Naive B cell (primary cell): ENCODE results near the gene ITIH1. TPM values are rescaled to one million over a fixed set of nuclear protein-coding genes. Genes with fewer than 3 reads are reported as not detected.

Source experiments
- ATAC-seq, 2 donors: fragments of 150-1000 bp; cut with Tn5 transposase; 2 replicates each; pipeline ENCODE4 v1.10.0; 2021; ENCODE audit warnings: low read depth in 2 of 2, mild to moderate bottlenecking in 2 of 2, moderate library complexity in 2 of 2
- DNase-seq: peaks from one replicate; pipeline ENCODE4 v3.0.0; 2022
- H3K27ac Mint-ChIP-seq, 6 donors: one replicate each; pipeline ENCODE4 v1.8.0; 2020 to 2022; ENCODE audit warnings: mild to moderate bottlenecking in 6 of 6, mixed read lengths in 6 of 6, moderate library complexity in 5 of 6, inconsistent platforms in 2 of 6
- H3K27me3 Mint-ChIP-seq, 3 donors: one replicate each; pipeline ENCODE4 v1.8.0; 2021 to 2022; ENCODE audit warnings: mixed read lengths in 3 of 3, mild to moderate bottlenecking in 1 of 3
- H3K36me3 Mint-ChIP-seq, 2 donors: one replicate each; pipeline ENCODE4 v1.8.0; 2020 to 2022; ENCODE audit warnings: mixed read lengths in 2 of 2, inconsistent platforms in 1 of 2, mild to moderate bottlenecking in 1 of 2
- H3K4me1 Mint-ChIP-seq, 3 donors: one replicate each; pipeline ENCODE4 v1.8.0; 2020 to 2022; ENCODE audit warnings: mixed read lengths in 3 of 3, inconsistent platforms in 1 of 3, mild to moderate bottlenecking in 1 of 3, moderate library complexity in 1 of 3
- H3K4me3 Mint-ChIP-seq, 8 donors: one replicate each; pipeline ENCODE4 v1.8.0; 2020 to 2022; ENCODE audit warnings: mild to moderate bottlenecking in 8 of 8, mixed read lengths in 8 of 8, moderate library complexity in 8 of 8, inconsistent platforms in 2 of 8
- H3K9me3 Mint-ChIP-seq, 7 donors: one replicate each; pipeline ENCODE4 v1.8.0; 2020 to 2022; ENCODE audit warnings: mixed read lengths in 7 of 7, mild to moderate bottlenecking in 5 of 7, inconsistent platforms in 2 of 7, moderate library complexity in 1 of 7
- polyA plus RNA-seq, 6 donors: library from polyadenylated mRNA; unstranded; fragments of 300-500 nt; fragmentation: Illumina TruSeq; gene quantifications; one replicate each; pipeline ENCODE4 v1.2.3, GENCODE V29; 2021; ENCODE audit warnings: low read depth in 6 of 6

The ITIH1 gene
- polyA plus RNA-seq, 6 donors from 2014 or later, result 1.7 to 3.7 TPM; not detected in 4

DNA sequence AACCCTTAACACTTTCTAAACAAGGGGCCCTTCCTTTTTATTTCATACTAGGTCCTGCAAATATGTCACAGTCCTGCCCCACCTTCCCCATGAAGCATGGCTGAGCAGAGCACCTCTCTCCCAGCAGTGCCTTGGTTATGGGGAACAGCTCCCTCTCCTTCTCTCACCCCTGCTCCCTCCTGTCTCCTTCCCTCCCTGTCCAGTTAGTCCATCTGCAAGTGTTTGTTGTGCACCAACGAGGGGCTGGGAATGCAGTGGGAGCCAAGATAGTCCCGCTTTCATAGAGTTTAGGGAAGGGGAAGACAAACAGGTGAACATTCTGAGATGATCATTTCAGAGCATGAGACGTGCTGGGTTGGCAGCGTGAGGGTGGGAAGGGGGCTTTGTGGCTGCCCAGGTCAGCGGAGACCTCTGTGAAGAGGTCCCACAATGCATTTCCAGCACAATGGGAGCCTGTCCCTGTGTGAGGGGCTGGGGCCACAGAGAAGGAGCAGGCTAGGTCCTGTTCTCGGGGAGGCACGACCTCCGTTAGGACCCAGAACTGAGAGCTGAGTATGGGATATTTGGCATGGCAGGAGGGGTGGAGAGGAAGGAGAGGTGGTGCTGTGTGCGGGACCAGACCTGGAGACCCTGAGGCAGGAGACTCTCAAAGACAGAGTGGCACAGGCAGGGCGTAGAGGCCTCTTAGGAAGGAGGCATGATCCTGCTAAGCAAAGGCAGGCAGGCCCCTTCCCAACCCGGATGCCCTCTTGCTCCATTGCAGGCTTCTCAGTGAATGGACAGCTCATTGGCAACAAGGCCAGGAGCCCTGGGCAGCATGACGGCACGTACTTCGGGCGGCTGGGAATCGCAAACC is 11.7 kb downstream of the ITIH1 start:
- ATAC-seq (no peak), DNase-seq (no peak)
- Mint-ChIP-seq H3K27ac (peak overlapping the region in 1 of 6 donors; percentile 22), H3K4me1 (peaks cover 0 to 2% (median 0%) of the 10 kb centered on the region in 3 donors), H3K27me3 (no peaks in the 10 kb centered on the region), H3K9me3 (no peaks in the 10 kb centered on the region), H3K4me3 (no peak overlapping the region), H3K36me3 (no peaks in the 10 kb centered on the region)

DNA sequence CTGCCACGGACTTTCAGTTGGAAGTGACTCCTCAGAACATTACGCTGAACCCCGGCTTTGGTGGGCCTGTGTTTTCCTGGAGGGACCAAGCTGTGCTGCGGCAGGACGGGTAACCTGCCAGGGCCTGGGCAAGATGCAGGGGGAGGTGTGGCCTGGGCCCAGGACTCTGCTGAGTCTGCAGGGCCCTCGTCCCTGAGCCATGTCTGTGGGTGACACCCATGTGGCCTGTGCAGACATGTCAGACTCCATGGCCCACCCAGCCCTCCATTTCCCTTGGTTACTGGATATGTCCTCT is 12.3 kb downstream of the ITIH1 start:
- Mint-ChIP-seq H3K4me1 (peaks cover 0 to 2% (median 0%) of the 10 kb centered on the region in 3 donors), H3K4me3 (no peak overlapping the region), H3K27me3 (no peaks in the 10 kb centered on the region), H3K9me3 (no peaks in the 10 kb centered on the region), H3K36me3 (no peaks in the 10 kb centered on the region), H3K27ac (peak overlapping the region in 1 of 6 donors; percentile 53)
- no peak for ATAC-seq
- DNase-seq, result no peak

DNA sequence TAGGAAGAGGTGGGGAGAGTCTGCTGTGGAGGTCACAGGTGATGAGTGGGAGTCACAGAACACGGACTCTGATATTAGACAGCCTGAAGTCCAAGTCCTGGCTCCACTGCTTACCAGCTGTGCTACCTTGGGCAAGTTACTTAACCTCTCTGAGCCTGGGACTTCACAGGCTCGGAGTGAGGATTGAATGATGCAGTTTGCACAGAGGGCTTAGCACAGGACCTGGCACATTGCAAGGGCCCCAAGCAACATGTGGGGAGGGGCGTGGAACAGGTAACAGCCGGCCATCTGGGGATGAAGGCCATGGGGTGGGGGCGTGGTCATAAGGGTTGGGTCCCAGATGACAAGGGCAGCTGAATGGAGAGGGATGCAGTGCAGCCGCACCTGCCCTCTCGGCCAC is 12.9 kb downstream of the ITIH1 start:
- no peaks in the 10 kb centered on the region for H3K27me3 Mint-ChIP-seq
- no peaks in the 10 kb centered on the region for H3K36me3 Mint-ChIP-seq
- H3K27ac Mint-ChIP-seq, result no peak overlapping the region
- peak overlapping the region in 1 of 8 donors; percentile 18 for H3K4me3 Mint-ChIP-seq
- peaks cover 0 to 2% (median 0%) of the 10 kb centered on the region in 3 donors for H3K4me1 Mint-ChIP-seq
- ATAC-seq (no peak), DNase-seq (no peak)
- H3K9me3 Mint-ChIP-seq, result no peaks in the 10 kb centered on the region

DNA sequence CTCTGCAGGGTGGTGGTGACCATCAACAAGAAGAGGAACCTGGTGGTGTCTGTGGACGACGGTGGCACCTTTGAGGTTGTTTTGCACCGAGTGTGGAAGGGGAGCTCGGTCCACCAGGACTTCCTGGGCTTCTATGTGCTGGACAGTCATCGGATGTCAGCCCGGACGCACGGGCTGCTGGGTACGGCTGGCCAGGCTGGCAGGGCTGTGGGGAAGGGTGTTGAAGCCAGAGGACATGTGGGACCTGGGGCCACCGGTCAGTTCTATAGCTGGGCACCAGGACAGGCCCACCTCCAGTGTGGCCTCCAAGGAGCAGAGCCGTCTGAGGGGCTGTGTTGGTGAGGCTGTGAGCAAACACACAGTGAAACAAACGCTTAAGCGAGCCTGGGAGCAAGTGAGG is 13.3 kb downstream of the ITIH1 start:
- Mint-ChIP-seq H3K27me3 (no peaks in the 10 kb centered on the region), H3K4me3 (no peak overlapping the region), H3K4me1 (peaks cover 0 to 2% (median 0%) of the 10 kb centered on the region in 3 donors), H3K36me3 (no peaks in the 10 kb centered on the region), H3K27ac (no peak overlapping the region), H3K9me3 (no peaks in the 10 kb centered on the region)
- no peak for DNase-seq
- ATAC-seq, result no peak

DNA sequence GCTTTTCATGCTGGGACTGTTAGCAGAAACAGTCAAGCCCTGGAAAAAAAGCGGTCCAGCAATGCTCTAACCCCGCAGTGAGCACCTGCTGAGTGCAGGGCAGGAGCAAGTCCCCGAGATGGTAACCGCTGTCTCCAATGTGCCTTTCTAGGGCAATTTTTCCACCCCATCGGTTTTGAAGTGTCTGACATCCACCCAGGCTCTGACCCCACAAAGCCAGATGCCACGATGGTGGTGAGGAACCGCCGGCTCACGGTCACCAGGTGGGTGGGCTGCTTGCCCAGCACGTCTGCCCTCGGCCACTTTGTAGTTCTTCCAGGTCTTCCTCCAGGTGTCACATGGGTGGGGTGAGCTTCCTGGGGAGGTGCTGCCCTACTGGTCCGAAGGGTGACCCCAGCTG is 14.0 kb downstream of the ITIH1 start:
- no peak for ATAC-seq
- Mint-ChIP-seq H3K9me3 (peaks cover 0 to 2% (median 0%) of the 10 kb centered on the region in 7 donors), H3K27me3 (no peaks in the 10 kb centered on the region), H3K4me1 (peaks cover 0 to 2% (median 0%) of the 10 kb centered on the region in 3 donors), H3K4me3 (no peak overlapping the region), H3K27ac (no peak overlapping the region), H3K36me3 (no peaks in the 10 kb centered on the region)
- no peak for DNase-seq

DNA sequence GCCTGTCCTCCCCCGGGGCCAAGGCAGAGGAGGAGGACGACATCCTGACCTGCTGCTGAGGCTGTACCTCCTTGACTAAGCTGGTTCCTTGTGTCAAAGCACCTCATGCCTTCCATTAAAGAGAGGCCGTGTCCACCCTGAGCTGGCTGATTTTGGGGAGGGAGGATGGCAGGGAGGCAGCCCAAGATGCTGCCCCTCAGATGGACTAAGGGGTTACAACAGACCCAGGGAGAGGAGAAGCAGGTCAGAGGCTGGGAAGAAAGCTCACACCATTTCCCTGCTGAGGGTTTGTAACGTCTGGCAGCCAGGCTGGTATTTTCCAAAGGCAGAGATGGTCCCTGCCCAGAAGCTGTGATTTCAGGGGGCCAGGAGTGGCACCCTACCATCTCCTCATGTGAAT is 14.5 kb downstream of the ITIH1 start:
- no peaks in the 10 kb centered on the region for H3K27me3 Mint-ChIP-seq
- no peak overlapping the region for H3K4me3 Mint-ChIP-seq
- no peak overlapping the region for H3K27ac Mint-ChIP-seq
- H3K36me3 Mint-ChIP-seq, result no peaks in the 10 kb centered on the region
- ATAC-seq, result no peak
- H3K4me1 Mint-ChIP-seq, result peaks cover 0 to 2% (median 0%) of the 10 kb centered on the region in 3 donors
- no peak for DNase-seq
- H3K9me3 Mint-ChIP-seq, result peaks cover 0 to 2% (median 0%) of the 10 kb centered on the region in 7 donors

DNA sequence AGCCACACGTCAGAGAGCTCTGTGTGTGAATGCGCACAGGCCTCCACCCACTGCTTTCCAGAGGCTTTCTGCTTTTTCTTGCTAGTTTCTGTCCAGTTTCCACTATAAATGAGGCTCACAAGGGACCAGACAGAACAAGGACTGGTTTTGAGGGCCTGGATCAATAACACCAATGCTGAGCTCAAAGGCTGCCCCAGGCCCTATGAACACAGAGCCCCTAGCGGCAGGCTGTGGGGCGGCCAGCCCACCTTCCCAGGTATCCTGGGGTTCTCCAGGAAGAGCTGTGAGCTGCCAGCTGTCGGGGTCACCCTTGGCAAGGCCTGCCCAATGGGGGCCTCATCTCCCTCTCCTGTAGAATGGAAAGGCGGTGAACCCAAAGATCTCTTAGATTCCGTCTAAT is 15.0 kb downstream of the ITIH1 start:
- Mint-ChIP-seq H3K27me3 (no peaks in the 10 kb centered on the region), H3K9me3 (peaks cover 0 to 2% (median 0%) of the 10 kb centered on the region in 7 donors), H3K36me3 (no peaks in the 10 kb centered on the region), H3K27ac (no peak overlapping the region), H3K4me1 (peaks cover 0 to 2% (median 0%) of the 10 kb centered on the region in 3 donors), H3K4me3 (no peak overlapping the region)
- no peak for DNase-seq
- ATAC-seq, result no peak

DNA sequence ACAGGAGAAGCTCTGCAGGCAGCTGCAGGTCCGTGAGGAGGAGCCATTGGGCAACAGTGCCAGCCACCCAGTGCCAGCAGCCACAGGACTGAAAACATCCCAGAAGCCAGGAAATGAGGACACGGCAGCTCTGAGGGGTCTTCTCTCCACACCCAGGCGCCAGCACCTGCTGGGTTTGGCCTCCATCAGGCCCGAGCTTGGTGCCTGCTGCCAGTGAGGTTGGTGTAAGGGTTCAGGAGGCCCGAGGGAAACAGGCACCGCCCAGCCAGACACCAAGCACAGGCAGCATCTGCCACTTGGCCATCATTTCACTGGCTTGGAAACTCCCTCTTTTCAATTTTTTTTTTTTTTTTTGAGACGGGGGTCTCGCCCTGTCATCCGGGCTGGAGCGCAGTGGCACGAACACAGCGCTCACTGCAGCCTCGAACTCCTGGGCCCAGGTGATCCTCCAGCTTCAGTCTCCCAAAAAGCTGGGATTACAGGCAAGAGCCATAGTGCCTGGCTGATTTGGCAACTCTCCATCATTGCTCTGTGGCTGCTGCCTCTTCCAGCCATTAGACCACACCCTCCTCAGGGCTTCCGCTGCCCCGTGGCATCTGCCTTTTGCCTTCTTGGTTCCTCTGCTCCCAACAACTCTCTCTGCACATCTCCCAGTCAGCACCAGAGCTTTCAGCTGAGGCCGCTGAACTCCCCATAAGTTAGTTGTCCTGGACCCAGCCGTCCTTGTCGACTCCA is 15.7 kb downstream of the ITIH1 start:
- DNase-seq (no peak), ATAC-seq (no peak)
- H3K27ac Mint-ChIP-seq, result peak overlapping the region in 1 of 6 donors; percentile 78
- no peaks in the 10 kb centered on the region for H3K36me3 Mint-ChIP-seq
- H3K27me3 Mint-ChIP-seq, result no peaks in the 10 kb centered on the region
- H3K4me1 Mint-ChIP-seq, result peaks cover 0 to 2% (median 0%) of the 10 kb centered on the region in 3 donors
- peaks cover 0 to 2% (median 0%) of the 10 kb centered on the region in 7 donors for H3K9me3 Mint-ChIP-seq
- no peak overlapping the region for H3K4me3 Mint-ChIP-seq

DNA sequence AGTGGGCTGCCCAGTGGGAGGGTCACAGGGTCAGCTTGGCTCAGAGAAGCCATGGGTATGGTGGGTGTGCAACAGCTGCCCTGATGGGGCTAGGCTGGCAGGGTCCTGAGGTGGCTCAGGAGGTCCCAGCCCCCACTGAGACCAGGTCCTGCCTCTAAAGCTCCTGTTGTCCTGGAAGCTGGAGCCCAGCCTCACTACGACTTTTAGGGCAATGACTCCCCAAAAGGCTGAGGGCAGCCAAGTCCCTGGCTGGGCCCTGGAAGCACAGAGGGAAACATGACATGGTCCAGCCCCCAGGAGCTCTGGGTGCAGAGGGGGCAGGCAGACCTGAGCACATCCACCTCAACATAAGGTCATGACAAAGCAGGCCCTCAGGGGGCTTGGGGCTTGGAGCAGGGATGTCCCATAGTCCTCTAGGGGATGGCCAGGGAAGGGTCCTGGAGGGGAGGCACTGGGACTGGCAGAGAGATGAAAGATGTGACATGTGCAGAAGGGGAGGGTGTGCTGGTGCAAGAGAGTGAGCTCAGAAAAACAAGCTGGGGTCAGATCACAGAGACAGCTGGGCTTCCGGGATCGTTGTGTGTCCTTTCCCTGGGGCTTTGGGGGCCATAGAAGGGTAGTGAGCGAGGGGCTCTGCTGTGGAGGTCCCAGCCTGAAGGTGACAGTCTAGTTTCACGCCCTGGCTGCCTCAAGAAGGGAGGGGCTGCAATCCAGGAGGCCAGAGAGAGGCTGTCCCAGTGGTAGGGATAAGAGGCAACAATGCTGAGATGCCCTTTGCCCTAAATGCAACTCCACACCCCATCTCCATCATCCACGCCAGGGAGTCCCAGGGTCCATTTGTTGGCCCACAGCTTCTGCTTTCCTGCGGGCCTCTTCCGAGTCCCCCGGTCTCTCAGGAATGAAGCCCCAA is 16.6 kb downstream of the ITIH1 start:
- DNase-seq (no peak), ATAC-seq (no peak)
- H3K4me1 Mint-ChIP-seq, result peaks cover 0 to 2% (median 0%) of the 10 kb centered on the region in 3 donors
- H3K9me3 Mint-ChIP-seq, result peaks cover 0 to 2% (median 0%) of the 10 kb centered on the region in 7 donors
- H3K27ac Mint-ChIP-seq, result peak overlapping the region in 1 of 6 donors; percentile 78
- H3K27me3 Mint-ChIP-seq, result no peaks in the 10 kb centered on the region
- H3K36me3 Mint-ChIP-seq, result no peaks in the 10 kb centered on the region
- H3K4me3 Mint-ChIP-seq, result no peak overlapping the region

DNA sequence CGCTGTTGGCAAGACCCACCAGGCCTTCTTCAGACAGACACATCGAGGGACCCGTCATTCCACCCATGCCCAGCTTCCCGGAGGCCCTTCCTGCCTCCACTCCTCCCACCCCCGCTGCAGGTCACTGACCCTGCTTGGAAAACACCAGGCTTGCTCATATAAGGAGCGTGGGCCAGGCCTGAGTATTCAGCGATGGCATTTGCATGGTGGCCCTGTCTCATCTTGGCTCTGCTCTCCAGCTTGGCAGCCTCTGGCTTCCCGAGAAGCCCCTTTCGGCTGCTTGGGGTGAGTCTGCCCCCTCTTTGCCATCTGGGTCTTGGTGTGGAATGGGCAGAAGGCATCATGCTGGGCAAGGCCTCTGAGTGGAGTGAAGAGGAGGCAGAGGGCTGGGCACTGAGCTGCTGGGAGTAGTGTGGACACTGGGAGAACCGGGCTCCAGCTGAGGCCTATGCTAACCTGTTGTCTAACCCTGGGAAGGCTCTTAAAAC is 17.3 kb downstream of the ITIH1 start, which contains the start of gene ITIH3:
ITIH3 (plus strand) TSS at position 185 of the 488 bp plus-strand sequence; CDS start at position 193, 8 bp downstream.
- Mint-ChIP-seq H3K9me3 (peaks cover 0 to 2% (median 0%) of the 10 kb centered on the region in 7 donors), H3K4me1 (peaks cover 0 to 2% (median 0%) of the 10 kb centered on the region in 3 donors), H3K4me3 (no peak within 1 kb of the TSS), H3K27ac (peak within 1 kb of the TSS in 2 of 6 donors; percentile 64 to 78), H3K27me3 (no peaks in the 10 kb centered on the region), H3K36me3 (no peaks in the 10 kb centered on the region)
- DNase-seq (no peak), ATAC-seq (no peak)

DNA sequence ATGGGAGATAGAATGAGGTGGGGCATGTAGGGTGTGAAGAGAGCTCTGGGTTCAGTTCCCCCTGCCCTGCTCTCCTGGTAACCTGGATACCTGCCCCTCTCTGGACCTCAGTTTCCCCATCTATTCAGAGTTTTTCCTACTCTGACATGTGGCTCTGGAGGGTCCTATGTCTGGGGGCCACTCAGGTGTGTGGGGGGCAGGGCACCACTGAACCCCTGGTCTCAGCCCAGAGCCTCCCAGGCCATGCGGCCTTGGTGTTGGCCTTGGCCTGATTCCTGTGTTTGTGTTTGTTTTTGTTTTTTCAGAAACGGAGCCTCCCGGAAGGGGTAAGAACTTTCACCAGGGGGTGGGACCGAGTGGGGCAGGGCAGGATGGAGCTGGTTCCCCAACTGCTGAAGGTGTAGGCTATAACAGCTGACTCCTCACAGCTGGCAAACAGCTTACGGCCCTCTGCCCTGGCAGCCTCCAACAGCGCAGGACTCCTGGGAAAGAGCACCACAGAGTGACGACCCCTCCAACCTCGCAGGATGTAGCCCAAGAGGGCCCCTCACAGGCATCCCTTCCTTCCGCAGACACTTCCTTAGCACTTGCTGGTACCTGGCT is 18.0 kb downstream of the ITIH1 start:
- no peaks in the 10 kb centered on the region for H3K36me3 Mint-ChIP-seq
- H3K4me1 Mint-ChIP-seq, result peaks cover 0 to 2% (median 0%) of the 10 kb centered on the region in 3 donors
- H3K9me3 Mint-ChIP-seq, result peaks cover 0 to 2% (median 0%) of the 10 kb centered on the region in 7 donors
- ATAC-seq, result no peak
- no peak overlapping the region for H3K4me3 Mint-ChIP-seq
- peak overlapping the region in 1 of 6 donors; percentile 64 for H3K27ac Mint-ChIP-seq
- no peaks in the 10 kb centered on the region for H3K27me3 Mint-ChIP-seq
- no peak for DNase-seq

DNA sequence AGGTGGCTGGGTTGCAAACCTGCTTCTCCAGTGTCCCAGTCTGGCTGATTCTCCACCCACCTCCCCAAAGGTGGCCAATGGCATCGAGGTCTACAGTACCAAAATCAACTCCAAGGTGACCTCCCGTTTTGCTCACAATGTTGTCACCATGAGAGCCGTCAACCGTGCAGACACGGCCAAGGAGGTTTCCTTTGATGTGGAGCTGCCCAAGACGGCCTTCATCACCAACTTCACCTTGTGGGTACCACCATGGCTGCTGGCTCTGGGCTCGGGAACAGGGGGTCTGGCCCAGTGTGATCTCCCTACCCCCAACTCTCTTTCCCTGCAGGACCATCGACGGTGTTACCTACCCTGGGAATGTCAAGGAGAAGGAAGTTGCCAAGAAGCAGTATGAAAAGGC is 19.0 kb downstream of the ITIH1 start:
- no peak for ATAC-seq

More for the DNA sequence above, 19.0 kb downstream of the ITIH1 start:
- no peak overlapping the region for H3K27ac Mint-ChIP-seq
- peaks cover 0 to 2% (median 0%) of the 10 kb centered on the region in 7 donors for H3K9me3 Mint-ChIP-seq
- no peak overlapping the region for H3K4me3 Mint-ChIP-seq
- DNase-seq, result no peak
- H3K27me3 Mint-ChIP-seq, result no peaks in the 10 kb centered on the region
- H3K4me1 Mint-ChIP-seq, result peaks cover 0 to 2% (median 0%) of the 10 kb centered on the region in 3 donors
- no peaks in the 10 kb centered on the region for H3K36me3 Mint-ChIP-seq
